ENCODE measurements around the gene B4GALNT1. TPM values are rescaled to one million over a fixed set of nuclear protein-coding genes. Genes with fewer than 3 reads are reported as not detected.
"Not testable (repeated sequence)": the region's sequence is repeated elsewhere in the genome, so short reads cannot be mapped to it uniquely, and the experiment has no call there.

The B4GALNT1 gene
- total RNA-seq, 1 donor from 2014 or later: 1.1 TPM

DNA sequence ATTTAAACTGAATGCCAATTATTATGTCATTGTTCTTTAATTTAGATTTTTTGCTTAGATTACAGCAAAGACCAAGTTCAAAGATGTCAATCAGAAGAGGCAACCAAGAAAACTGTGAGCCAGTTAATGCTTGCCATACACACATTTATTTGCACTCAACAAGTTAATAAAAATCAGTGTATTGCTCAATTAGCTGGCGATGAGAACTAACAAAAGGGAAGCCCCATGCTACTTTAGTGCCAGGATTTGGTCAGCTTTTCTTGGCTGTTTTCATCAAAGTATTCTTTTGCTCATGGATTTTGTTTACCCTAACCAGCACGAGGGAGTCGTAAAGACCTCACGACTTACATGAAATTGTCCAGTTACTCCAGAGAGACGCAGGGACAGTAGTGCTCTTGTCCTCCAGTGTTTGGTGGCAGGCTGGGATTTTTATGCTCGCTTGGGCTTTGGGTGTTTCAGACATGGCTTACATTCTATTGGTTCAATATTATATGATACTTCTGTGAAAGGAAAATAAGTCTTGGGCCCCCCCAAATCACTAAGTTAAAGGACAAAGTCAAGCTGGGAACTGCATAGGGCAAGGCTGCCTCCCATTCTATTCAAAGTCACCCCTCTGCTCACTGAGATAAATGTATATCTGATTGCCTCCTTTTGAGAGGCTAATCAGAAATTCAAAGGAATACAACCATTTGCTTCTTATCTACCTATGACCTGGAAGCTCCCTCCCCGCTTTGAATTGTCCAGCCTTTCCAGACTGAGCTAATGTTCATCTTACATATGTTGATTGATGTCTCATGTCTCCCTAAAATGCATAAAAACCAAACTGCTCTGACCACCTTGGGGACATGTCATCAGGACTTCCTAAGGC lies 7.4 kb upstream of the B4GALNT1 start:
- Mint-ChIP-seq H3K4me3 (ENCODE audit: low read depth) (no peak overlapping the region), H3K9me3 (ENCODE audit: low read depth) (peaks cover 3% of the 10 kb centered on the region), H3K4me1 (ENCODE audit: low read depth) (no peaks in the 10 kb centered on the region), H3K27ac (no peak overlapping the region), H3K27me3 (peaks cover 42% of the 10 kb centered on the region), H3K36me3 (ENCODE audit: insufficient read depth) (no peaks in the 10 kb centered on the region)
- no peak for DNase-seq (ENCODE audit: low spot score, unreplicated experiment)
- TF ChIP-seq, protein P1, sequence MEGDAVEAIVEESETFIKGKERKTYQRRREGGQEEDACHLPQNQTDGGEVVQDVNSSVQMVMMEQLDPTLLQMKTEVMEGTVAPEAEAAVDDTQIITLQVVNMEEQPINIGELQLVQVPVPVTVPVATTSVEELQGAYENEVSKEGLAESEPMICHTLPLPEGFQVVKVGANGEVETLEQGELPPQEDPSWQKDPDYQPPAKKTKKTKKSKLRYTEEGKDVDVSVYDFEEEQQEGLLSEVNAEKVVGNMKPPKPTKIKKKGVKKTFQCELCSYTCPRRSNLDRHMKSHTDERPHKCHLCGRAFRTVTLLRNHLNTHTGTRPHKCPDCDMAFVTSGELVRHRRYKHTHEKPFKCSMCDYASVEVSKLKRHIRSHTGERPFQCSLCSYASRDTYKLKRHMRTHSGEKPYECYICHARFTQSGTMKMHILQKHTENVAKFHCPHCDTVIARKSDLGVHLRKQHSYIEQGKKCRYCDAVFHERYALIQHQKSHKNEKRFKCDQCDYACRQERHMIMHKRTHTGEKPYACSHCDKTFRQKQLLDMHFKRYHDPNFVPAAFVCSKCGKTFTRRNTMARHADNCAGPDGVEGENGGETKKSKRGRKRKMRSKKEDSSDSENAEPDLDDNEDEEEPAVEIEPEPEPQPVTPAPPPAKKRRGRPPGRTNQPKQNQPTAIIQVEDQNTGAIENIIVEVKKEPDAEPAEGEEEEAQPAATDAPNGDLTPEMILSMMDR (IDR thresholded peaks at IDR 0.05; ENCODE audit: unreplicated experiment): no peak

DNA sequence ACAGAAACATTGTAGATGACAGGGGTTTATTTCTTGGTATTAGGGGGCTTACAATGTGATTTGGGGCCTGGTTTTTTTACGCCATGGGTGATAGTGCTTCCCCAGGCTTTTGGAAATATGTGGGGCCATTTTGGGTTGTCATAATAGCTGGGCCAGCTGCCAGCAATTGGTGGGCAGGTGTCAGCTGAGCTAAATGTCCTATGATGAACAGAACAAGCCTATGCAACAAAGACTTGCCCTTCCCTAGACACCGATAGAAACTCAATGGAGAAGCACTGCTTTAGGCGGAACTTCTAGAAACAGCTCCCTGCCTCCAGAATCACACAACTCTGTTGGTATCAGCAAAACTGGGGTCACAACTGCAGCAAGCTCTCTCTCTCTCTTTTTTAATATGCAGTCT lies 5.1 kb upstream of the B4GALNT1 start:
- Mint-ChIP-seq H3K4me3 (ENCODE audit: low read depth) (no peak overlapping the region), H3K36me3 (ENCODE audit: insufficient read depth) (no peaks in the 10 kb centered on the region), H3K27me3 (peaks cover 60% of the 10 kb centered on the region)

DNA sequence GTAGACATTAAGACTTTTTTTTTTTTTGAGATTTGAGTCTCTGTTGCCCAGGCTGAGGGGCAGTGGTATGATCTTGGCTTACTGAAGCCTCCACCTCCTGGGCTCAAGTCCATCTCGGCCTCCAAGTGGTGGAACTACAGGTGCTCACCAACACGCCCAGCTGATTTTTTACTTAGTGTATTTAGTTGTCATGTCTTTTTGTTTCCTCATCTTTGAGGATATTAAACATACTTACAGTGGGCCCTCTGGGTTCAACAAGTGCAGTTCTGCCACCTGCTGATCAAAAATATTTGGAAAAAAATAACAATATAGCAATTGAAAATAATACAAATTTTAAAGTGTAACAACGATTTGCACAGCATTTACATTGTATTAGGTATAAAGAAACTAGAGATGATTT lies 4.4 kb upstream of the B4GALNT1 start:
- Mint-ChIP-seq H3K4me3 (ENCODE audit: low read depth) (no peak overlapping the region), H3K4me1 (ENCODE audit: low read depth) (no peaks in the 10 kb centered on the region), H3K27me3 (peaks cover 61% of the 10 kb centered on the region)

More for the DNA sequence above, 5.1 kb upstream of the B4GALNT1 start:
- TF ChIP-seq, protein P1 (IDR thresholded peaks at IDR 0.05; ENCODE audit: unreplicated experiment): no peak
- no peaks in the 10 kb centered on the region for H3K9me3 Mint-ChIP-seq (ENCODE audit: low read depth)
- H3K27ac Mint-ChIP-seq: no peak overlapping the region
- H3K4me1 Mint-ChIP-seq (ENCODE audit: low read depth): no peaks in the 10 kb centered on the region
- DNase-seq (ENCODE audit: low spot score, unreplicated experiment): no peak

DNA sequence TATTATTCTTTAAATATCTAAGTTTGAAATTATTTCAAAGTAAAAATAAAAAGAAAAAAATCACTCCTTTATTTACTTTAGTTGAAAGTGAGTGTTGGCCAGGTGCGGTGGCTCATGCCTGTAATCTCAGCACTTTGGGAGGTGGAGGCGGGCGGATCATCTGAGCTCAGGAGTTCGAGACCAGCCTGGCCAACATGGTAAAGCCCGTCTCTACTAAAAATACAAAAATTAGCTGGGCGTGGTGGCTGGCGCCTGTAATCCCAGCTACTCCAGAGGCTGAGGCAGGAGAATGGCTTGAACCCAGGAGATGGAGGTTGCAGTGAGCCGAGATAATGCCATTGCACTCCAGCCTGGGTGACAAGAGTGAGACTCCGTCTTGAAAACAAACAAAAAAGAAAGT lies 3.7 kb upstream of the B4GALNT1 start:
- peaks cover 63% of the 10 kb centered on the region for H3K27me3 Mint-ChIP-seq

More for the DNA sequence above, 4.4 kb upstream of the B4GALNT1 start:
- DNase-seq (ENCODE audit: low spot score, unreplicated experiment): no peak
- TF ChIP-seq, protein P1 (IDR thresholded peaks at IDR 0.05; ENCODE audit: unreplicated experiment): no peak
- Mint-ChIP-seq H3K27ac (no peak overlapping the region), H3K36me3 (ENCODE audit: insufficient read depth) (no peaks in the 10 kb centered on the region), H3K9me3 (ENCODE audit: low read depth) (no peaks in the 10 kb centered on the region)

DNA sequence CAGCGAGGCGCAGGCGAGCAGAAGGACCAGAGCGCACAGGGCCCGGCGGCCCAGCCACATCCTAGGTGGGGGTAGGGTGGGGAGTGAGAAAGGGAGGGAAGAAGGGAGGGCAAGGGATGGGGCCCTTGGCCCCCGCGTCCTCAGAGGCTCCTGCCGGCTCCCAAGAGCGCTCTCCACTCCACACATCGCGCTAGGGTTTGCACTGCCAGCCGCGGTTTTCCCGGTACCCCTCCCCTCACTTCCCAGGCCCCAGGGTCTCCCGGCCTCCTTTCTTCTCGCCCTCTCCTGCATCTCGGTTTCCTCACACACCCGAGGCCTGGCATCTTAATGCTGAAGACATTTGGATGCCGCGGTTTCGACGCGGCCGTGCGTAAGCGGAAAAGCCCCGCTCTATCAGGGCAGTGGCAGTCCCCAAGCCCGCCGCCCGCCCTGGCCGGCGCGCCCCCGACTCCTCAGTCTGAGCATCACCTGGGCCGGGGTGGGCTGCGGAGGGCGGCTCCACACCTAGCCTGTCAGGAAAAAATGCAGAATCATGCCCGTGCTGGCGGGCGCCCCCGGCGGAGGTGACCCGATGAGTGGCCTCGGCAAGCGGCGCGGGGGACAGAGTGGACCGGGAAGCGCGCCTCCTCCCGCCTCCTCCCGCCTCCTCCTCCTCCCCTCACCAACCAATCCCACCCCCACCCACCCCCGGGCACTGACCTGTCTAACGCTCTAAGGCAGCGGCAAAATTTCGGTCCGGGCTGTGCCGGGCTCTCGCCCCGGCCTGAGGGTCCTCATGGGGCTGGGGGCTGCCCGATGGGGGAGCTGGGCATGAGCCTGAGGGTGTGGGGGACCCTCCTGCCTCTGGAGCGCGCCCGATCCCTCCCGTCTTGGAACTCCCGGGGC lies 686 bp downstream of the B4GALNT1 start:
- Mint-ChIP-seq H3K27ac (no peak overlapping the region), H3K9me3 (ENCODE audit: low read depth) (no peaks in the 10 kb centered on the region), H3K4me3 (ENCODE audit: low read depth) (peak overlapping the region; percentile 40), H3K27me3 (peaks cover 69% of the 10 kb centered on the region), H3K4me1 (ENCODE audit: low read depth) (no peaks in the 10 kb centered on the region), H3K36me3 (ENCODE audit: insufficient read depth) (no peaks in the 10 kb centered on the region)
- TF ChIP-seq, protein P1 (IDR thresholded peaks at IDR 0.05; ENCODE audit: unreplicated experiment): no peak
- DNase-seq (ENCODE audit: low spot score, unreplicated experiment): no peak

More for the DNA sequence above, 3.7 kb upstream of the B4GALNT1 start:
- H3K4me1 Mint-ChIP-seq (ENCODE audit: low read depth); H3K9me3 Mint-ChIP-seq (ENCODE audit: low read depth); H3K4me3 Mint-ChIP-seq (ENCODE audit: low read depth); H3K27ac Mint-ChIP-seq; DNase-seq (ENCODE audit: low spot score, unreplicated experiment); H3K36me3 Mint-ChIP-seq (ENCODE audit: insufficient read depth): not testable (repeated sequence)
